GM12872 (cell line): Measurements from ENCODE around the gene ARHGAP26.

Experiments
- TF ChIP-seq, protein P1 (sequence below): IDR thresholded peaks from 3 replicates; pipeline ENCODE4 v1.5.1; 2011; ENCODE audit warnings: low read depth, mild to moderate bottlenecking, low read length, moderate library complexity; ENCODE audit not compliant: insufficient read depth

The ARHGAP26 gene

DNA sequence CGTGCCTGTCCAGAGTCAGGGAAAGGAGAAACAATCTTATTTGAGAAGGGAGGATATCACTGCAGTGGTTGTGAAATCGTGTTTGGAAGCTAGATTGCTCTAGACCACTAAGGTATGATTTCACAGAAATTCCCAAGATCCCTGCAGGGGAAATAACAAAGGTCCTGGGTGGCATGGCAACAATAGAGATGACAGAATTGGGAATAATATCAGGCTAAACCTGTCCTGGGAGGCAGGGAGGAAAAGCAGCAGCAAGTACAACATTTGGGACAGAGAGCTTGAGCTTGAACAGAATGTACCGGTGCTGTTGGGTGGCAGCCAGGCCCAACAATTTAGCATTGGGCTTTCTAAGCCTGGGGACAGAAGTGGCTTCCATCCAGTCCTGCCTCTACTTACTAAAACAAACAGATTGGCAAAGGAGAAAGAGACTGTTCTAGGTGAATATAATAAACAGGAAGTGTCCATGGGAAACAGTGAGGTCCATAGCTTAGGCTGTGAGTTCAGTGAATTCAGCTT, 17.0 kb upstream of the ARHGAP26 start:
- TF ChIP-seq, protein P1, sequence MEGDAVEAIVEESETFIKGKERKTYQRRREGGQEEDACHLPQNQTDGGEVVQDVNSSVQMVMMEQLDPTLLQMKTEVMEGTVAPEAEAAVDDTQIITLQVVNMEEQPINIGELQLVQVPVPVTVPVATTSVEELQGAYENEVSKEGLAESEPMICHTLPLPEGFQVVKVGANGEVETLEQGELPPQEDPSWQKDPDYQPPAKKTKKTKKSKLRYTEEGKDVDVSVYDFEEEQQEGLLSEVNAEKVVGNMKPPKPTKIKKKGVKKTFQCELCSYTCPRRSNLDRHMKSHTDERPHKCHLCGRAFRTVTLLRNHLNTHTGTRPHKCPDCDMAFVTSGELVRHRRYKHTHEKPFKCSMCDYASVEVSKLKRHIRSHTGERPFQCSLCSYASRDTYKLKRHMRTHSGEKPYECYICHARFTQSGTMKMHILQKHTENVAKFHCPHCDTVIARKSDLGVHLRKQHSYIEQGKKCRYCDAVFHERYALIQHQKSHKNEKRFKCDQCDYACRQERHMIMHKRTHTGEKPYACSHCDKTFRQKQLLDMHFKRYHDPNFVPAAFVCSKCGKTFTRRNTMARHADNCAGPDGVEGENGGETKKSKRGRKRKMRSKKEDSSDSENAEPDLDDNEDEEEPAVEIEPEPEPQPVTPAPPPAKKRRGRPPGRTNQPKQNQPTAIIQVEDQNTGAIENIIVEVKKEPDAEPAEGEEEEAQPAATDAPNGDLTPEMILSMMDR: no peak

DNA sequence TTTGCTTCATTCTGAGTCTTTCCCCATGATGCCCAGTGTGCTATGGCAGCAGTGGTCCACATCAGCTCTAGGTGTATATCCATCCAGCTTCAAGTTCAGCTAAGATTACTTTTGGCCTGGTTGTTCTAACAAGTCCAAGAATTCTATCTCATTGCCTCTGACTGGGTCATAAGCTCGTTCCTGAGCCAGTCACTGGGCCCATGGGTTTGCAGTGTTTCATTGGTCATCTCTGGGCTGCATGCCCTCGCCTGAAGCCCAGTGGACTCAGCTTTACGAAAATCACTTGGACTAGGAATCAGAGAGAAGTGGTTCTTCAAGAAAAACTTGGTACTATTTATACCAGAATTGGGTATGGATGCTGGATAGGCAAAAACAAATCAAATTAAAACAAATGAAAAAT, 16.1 kb upstream of the ARHGAP26 start:
- TF ChIP-seq, protein P1: no peak

GRCh38 chr5:142756576-142756975, 13.6 kb upstream of the ARHGAP26 start:
- TF ChIP-seq, protein P1: no peak

DNA sequence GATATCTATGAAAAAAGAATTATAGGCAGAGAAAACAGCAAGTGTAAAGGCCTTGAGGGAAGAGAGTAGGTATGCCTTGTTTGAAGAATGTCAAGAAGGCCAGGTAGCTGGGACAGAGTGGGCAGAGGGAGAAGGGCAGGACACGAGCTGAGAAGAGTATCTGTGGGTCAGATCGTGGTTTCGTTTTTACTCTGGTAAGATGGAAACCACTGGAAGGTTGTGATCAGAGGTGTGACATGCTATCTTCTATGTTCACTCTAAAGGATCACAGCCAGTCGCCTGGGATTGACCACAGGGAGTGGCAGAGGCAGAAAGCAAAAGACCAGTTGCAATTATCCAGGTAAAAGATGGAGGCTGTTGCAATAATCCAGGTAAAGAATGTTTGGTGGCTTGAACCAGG, 12.6 kb upstream of the ARHGAP26 start:
- TF ChIP-seq, protein P1: no peak

DNA sequence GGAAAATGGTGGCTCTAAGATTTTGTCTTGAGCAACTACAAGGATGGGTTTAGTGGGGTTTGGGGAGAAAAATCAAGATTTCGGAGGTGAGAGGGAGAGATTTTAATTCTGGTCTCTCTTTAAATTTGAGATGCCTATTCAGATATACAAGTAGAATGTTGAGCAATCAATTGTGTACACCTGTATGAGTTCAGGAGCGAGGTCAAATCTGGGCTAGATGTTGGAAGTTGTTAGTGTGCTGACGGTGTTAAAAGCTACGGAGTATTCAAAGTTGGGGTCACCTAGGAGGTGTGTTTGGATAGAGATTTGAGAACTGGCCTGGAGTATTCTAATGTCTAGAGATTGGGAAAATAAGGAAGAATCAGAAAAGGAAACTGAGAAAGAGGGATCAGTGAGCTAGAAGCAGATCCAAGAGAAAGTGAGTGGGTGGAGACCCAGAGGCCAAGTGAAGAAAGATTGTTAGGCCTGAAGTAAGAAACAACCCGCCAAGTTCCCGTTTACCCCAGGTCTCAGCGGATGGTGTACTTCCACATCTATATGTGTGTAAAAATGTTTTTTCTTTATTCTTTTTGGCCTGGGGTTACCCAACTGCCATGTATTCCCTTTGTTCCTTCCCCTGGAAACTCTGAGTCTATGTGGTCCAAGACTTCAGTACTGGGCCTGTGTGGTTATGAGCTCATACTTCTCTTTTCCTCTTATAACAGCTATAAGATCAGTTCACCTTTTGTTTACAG, 11.9 kb upstream of the ARHGAP26 start:
- TF ChIP-seq, protein P1: no peak

DNA sequence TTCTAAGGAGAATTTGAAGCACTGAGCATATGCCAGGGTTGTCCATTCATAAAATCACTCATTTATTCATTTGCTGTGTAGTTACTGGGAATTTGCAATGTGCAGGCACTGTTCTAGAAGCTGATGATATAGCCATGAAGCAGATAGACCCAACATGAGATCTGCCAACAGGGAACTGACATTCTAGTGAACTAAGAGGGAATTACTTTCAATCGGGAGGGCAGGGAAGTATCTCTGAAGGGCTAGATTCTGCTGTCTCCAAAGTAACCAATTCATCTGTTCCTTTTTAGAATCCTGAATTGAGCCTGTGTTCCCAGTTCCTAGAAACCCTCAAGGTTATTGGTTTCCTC, 11.4 kb upstream of the ARHGAP26 start:
- TF ChIP-seq, protein P1: no peak

- TF ChIP-seq, protein P1: no peak
Measured at GRCh38 chr5:142763701-142764100, 6.5 kb upstream of the ARHGAP26 start.

GRCh38 chr5:142767178-142767577, 3.0 kb upstream of the ARHGAP26 start:
- TF ChIP-seq, protein P1: no peak
